Kidney (tissue), 11 donors: ENCODE measurements around the gene NELFE. TPM values are rescaled to one million over a fixed set of nuclear protein-coding genes. Genes with fewer than 3 reads are reported as not detected.
"Not testable (repeated sequence)": the region's sequence is repeated elsewhere in the genome, so short reads cannot be mapped to it uniquely, and the experiment has no call there.

ENCODE experiments used
- DNase-seq, 5 donors: peaks; one replicate each; pipeline ENCODE4 v3.0.0-alpha.2; 2013 to 2020
- FAIRE-seq: peaks from 2 replicates; lab custom pipeline; 2012; peaks lifted over from hg19 to GRCh38; lab: Jason Lieb, UNC
- H3K27ac ChIP-seq, 2 donors: one replicate each; pipeline ENCODE4 v1.7.0; 2013; ENCODE audit warnings: low read depth in 2 of 2, low read length in 2 of 2, inconsistent platforms in 1 of 2
- H3K27me3 ChIP-seq: one replicate; pipeline ENCODE4 v1.7.1; 2013; ENCODE audit warnings: low read length, inconsistent platforms; ENCODE audit not compliant: control insufficient read depth, insufficient read depth
- H3K36me3 ChIP-seq, 3 donors: one replicate each; pipeline versions ENCODE4 v1.7.0 to v1.7.1; 2013; ENCODE audit warnings: low read length in 3 of 3, control low read depth in 1 of 3, inconsistent platforms in 1 of 3; ENCODE audit not compliant: insufficient read depth in 3 of 3, control insufficient read depth in 2 of 3
- H3K4me1 ChIP-seq, 3 donors: one replicate each; pipeline versions ENCODE4 v1.7.0 to v1.7.1; 2013; ENCODE audit warnings: low read length in 3 of 3, inconsistent platforms in 1 of 3, low read depth in 1 of 3; ENCODE audit not compliant: control insufficient read depth in 2 of 3, insufficient read depth in 2 of 3
- H3K4me3 ChIP-seq, 3 donors: one replicate each; pipeline versions ENCODE4 v1.7.0 to v1.8.1; 2013; ENCODE audit warnings: low read length in 3 of 3, control low read depth in 1 of 3, inconsistent platforms in 1 of 3
- H3K9ac ChIP-seq, 3 donors: one replicate each; pipeline versions ENCODE4 v1.7.0 to v1.7.1; 2013; ENCODE audit warnings: low read length in 3 of 3, control low read depth in 1 of 3, inconsistent platforms in 1 of 3
- H3K9me3 ChIP-seq, 3 donors: one replicate each; pipeline versions ENCODE4 v1.7.0 to v1.7.1; 2013; ENCODE audit warnings: low read length in 3 of 3, control low read depth in 1 of 3, inconsistent platforms in 1 of 3; ENCODE audit not compliant: control insufficient read depth in 2 of 3, insufficient read depth in 1 of 3
- intact Hi-C: fragments of 100-400 bp; cut with DNase I; formaldehyde crosslinking; loops from one replicate; pipeline ENCODE4 v1.11.1; 2022
- polyA plus RNA-seq: library from polyadenylated mRNA; stranded (reverse); fragments of 350-450 nt; fragmentation: Illumina TruSeq; extraction: RNeasy Lipid Tissue Mini Kit (QIAGEN cat#74804); gene quantifications from one replicate; pipeline ENCODE4 v1.2.3, GENCODE V29; 2014; ENCODE audit warnings: low read depth, low replicate concordance; ENCODE audit not compliant: insufficient read depth
- total RNA-seq: library from RNA; stranded (reverse); fragmentation: NEBNext Ultra II Directional; extraction: Animal tissue kit (Norgen Biotek cat#: 25700); gene quantifications from one replicate; pipeline ENCODE4 v1.2.1, GENCODE V29; 2021
- donor health status: control.
- donor health status: control.
- donor health status: DM: yes; HTN: yes; CAD: no.
- donor health status: Normal renal cell carcinoma (clear cell type).

NELFE gene
- total and polyA plus RNA-seq, 2 donors from 2014 or later, result 62.0 to 83.0 TPM

- H3K27ac ChIP-seq, H3K4me1 ChIP-seq, DNase-seq, H3K9me3 ChIP-seq, H3K27me3 ChIP-seq, H3K9ac ChIP-seq, FAIRE-seq, intact Hi-C loops, H3K36me3 ChIP-seq, H3K4me3 ChIP-seq: not testable (repeated sequence)
These were observed 46.2 kb upstream of the NELFE start for GRCh38 chr6:32004864-32005537.

- H3K4me1 ChIP-seq, intact Hi-C loops, H3K9ac ChIP-seq, DNase-seq, FAIRE-seq, H3K27ac ChIP-seq, H3K9me3 ChIP-seq, H3K27me3 ChIP-seq, H3K4me3 ChIP-seq, H3K36me3 ChIP-seq: not testable (repeated sequence)
These were observed 45.6 kb upstream of the NELFE start for GRCh38 chr6:32004393-32004792.

- H3K27me3 ChIP-seq, H3K27ac ChIP-seq, H3K4me1 ChIP-seq, H3K9me3 ChIP-seq, H3K4me3 ChIP-seq, intact Hi-C loops, FAIRE-seq, H3K36me3 ChIP-seq, DNase-seq, H3K9ac ChIP-seq: not testable (repeated sequence)
These were observed 44.5 kb upstream of the NELFE start for GRCh38 chr6:32003301-32003700.

GRCh38 chr6:32002546-32003268 lies 43.9 kb upstream of the NELFE start:
- H3K4me1 ChIP-seq, H3K27ac ChIP-seq, H3K27me3 ChIP-seq, H3K9ac ChIP-seq, H3K36me3 ChIP-seq, intact Hi-C loops, H3K4me3 ChIP-seq, DNase-seq, H3K9me3 ChIP-seq, FAIRE-seq: not testable (repeated sequence)

GRCh38 chr6:31996385-31996784 lies 37.6 kb upstream of the NELFE start:
- DNase-seq, H3K27me3 ChIP-seq, H3K4me3 ChIP-seq, FAIRE-seq, H3K9me3 ChIP-seq, H3K27ac ChIP-seq, H3K36me3 ChIP-seq, H3K4me1 ChIP-seq, intact Hi-C loops, H3K9ac ChIP-seq: not testable (repeated sequence)

GRCh38 chr6:31994421-31994820 lies 35.6 kb upstream of the NELFE start:
- not testable (repeated sequence) for H3K9me3 ChIP-seq, FAIRE-seq, DNase-seq

DNA sequence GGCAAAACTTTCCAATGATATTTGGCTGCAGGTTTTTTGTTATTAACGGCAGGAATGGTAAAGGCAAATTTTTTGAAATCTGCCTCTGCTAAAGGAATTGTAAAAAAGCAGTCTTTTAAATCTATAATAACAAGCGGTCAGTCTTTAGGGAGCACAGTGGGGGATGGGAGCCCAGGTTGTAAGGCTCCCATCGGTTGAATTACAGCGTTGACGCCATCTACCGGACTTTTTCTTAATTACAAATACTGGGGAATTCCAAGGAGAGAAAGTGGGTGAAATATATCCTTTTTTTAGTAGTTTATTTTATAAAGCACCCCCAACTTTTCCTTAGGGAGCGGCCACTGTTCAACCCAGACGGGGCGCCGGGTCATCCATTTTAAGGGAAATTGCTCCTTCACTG lies 30.6 kb upstream of the NELFE start:
- H3K27ac ChIP-seq, DNase-seq, intact Hi-C loops, H3K4me3 ChIP-seq, FAIRE-seq, H3K4me1 ChIP-seq, H3K9me3 ChIP-seq, H3K9ac ChIP-seq, H3K27me3 ChIP-seq, H3K36me3 ChIP-seq: not testable (repeated sequence)

More at GRCh38 chr6:31994421-31994820, 35.6 kb upstream of the NELFE start:
- H3K27me3 ChIP-seq, H3K36me3 ChIP-seq, H3K27ac ChIP-seq, H3K9ac ChIP-seq, H3K4me1 ChIP-seq, H3K4me3 ChIP-seq, intact Hi-C loops: not testable (repeated sequence)

GRCh38 chr6:31981744-31982143 lies 23.0 kb upstream of the NELFE start, which contains the start of gene C4A:
C4A (plus strand) TSS chr6:31982057; CDS start chr6:31982108, 51 bp downstream.
- H3K36me3 ChIP-seq, FAIRE-seq, intact Hi-C loops, H3K27me3 ChIP-seq, H3K27ac ChIP-seq, H3K4me1 ChIP-seq, DNase-seq, H3K9me3 ChIP-seq, H3K4me3 ChIP-seq, H3K9ac ChIP-seq: not testable (repeated sequence)
